Pulmonary artery endothelial cell (primary cell): ENCODE data around the gene STUB1. TPM values are rescaled to one million over a fixed set of nuclear protein-coding genes. Genes with fewer than 3 reads are reported as not detected.

Source experiments
- DNase-seq: peaks from one replicate; pipeline ENCODE4 v3.0.0-alpha.2; 2011; ENCODE audit warnings: low read depth, low spot score
- total RNA-seq: library from RNA; depleted of rRNA; stranded (reverse); fragments of >200 nt; gene quantifications from 2 replicates; pipeline ENCODE4 v1.2.3, GENCODE V29; 2014

The STUB1 gene
- total RNA-seq, 1 donor from 2014 or later, result 146 TPM

- DNase-seq, result no peak
These were observed 35.7 kb upstream of the STUB1 start for GRCh38 chr16:644556-644955.

- DNase-seq, result no peak
These were observed 34.1 kb upstream of the STUB1 start for GRCh38 chr16:645852-646678.

GRCh38 chr16:646679-647172 lies 33.5 kb upstream of the STUB1 start:
- no peak for DNase-seq

GRCh38 chr16:647173-647902 lies 32.9 kb upstream of the STUB1 start:
- no peak for DNase-seq

GRCh38 chr16:648071-648780 lies 32.0 kb upstream of the STUB1 start:
- no peak for DNase-seq

DNA sequence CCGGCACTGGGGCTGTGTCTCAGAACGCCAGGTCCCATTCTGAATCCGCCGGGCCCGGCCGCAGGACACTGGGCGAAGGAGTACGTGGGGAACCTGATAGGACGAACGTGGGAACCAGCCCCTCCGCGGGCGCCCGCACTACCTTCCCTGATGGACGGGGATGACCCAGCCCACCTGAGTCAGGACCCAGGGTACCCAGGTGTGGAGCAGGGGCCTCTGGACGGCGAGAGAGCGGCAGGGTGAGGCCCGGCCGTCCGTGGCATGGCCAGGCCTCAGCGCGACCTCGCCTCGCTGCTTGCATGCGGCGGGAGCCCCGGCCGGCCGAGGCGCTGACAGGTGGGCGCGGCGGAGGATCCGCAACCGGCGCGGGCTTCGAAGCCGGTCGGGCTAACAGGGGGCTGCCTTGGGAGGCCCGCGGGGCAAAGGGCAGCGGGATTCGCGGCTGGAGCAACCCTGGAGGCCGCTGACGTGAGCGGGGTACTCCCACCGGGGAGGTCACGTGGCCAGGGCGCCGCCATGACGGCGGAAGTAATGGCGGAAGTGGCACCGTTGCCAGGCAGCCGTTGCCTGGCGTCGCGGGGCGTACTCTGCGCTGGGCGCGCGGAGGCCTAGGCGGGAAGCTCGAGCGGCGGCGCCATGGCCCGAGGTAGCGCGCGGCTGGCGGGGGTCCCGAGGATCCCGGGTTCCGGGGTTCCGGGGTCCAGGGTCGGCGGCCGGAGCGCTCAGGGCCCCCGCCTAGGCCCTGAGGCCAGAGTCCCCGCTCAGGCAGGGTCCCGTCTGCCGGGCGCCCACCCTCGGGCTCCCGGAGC lies 31.2 kb upstream of the STUB1 start, which contains the start of gene WDR90:
TSS of gene WDR90 (plus strand) at position 585 of the 809 bp plus-strand sequence. CDS start at position 637, 52 bp downstream.
- peak; percentile 67 for DNase-seq

- DNase-seq, result no peak
These were observed 30.6 kb upstream of the STUB1 start for GRCh38 chr16:649631-650030.

DNA sequence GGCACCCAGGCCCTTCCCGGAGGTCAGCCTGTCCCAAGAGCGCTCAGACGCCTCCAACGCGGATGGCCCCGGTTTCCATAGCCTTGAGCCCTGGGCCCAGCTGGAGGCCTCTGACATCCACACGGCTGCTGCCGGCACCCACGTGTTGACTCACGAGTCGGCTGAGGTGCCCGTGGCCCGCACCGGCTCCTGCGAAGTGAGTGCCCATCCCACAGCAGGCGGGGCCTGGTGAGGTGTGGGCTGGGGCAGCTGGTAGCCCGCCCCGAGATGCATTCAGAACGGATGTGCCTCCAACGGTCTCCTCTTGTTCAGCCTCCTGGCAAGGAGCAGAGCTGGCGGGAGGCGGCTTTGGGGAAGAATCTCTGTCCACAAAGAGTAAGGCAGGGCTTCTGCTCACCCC lies 28.4 kb upstream of the STUB1 start:
- no peak for DNase-seq

DNA sequence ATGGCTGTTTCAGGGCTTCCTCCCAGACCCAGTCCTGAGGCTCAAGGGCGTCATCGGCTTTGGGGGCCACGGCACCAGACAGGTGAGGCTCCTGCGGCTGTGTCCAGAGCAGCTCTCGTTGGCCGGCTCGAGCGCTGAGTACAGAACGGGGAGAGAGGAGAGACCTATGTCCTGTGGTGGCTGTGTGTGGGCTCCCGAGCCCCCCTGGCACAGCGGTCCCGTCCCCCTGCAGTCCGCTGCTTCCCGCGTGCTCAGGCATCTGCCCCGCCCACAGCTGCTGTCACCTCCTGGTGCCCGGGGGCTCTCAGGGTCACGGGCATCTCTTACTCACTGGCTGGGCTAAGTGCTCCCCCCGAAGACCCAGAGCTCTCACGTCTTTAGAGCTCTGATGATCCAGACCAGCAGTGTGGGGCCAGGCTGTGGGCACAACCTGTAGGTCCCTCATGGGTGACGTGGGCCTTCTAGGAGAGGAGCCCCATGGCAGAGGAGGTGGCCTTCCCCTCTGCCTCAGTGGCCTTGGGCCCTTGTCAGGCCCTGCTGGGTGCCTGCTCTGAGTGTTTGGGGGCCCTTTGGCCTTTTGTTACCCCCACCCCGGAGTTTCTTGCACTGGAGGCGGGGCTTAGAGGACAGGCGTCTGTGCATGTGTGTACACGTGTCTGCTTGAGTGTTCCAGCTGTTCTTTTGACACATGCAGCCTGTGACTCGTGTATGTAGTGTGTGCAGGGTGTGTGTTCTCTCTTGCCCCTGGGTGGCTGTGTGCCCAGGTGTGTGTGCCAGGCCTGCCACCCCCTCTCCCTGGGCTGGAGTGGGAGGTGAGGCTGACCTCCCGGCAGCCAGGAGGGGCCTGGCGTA lies 27.5 kb upstream of the STUB1 start:
- DNase-seq, result no peak

DNA sequence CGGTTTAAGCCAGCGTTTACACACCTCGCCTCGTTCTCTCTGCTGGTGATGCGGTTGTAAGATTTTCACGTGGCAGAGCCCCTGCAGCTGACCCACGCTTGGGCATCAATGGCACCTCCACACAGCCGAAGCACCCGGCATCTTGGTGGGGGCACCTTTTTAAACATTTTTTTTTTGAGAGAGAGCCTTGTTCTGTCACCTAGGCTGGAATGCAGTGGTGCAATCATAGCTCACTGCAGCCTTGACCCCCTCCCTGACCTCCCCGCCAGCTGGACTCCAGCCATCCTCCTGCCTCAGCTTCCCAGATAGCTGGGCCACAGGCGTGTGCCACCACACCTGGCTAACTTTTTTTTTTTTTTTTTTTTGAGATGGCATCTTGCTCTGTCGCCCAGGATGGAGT lies 26.2 kb upstream of the STUB1 start:
- DNase-seq, result no peak

GRCh38 chr16:657487-657886 lies 22.7 kb upstream of the STUB1 start:
- DNase-seq, result no peak

DNA sequence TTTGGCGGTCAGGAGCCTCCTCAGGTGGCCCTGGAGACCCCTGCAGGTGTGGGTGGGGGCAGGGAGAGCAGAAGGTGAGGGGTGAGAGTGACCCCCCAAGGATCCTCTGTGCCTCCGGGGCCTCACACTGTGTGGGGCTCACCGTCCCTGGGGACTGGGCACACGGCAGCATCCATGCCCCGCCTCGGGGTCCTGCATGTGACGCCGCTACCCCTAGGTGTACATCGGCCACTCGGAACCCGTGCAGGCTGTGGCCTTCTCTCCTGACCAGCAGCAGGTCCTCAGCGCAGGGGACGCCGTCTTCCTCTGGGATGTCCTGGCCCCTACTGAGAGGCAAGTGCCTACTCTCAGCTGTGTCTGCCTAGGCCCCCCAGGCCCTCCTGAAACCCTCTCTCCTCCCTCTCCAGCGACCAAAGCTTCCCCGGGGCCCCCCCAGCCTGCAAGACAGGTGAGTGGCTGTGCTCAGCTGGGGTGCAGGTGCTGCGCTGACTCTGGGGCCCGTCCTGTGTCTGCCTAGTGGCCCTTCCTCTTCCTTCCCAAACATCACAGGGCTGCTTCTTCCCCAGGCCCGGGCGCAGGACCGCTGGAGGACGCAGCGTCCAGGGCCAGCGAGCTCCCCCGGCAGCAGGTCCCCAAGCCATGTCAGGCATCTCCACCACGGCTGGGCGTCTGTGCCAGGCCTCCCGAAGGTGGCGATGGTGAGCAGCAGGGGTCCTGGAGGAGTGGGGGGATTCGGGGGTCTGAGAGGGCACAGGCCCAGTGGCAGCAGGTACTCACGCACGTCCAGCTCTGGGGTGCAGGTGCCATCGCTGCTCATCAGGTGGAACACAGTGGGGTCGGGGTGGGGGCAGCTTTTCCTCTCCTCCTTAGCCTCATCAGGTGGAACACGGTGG lies 21.3 kb upstream of the STUB1 start:
- no peak for DNase-seq

GRCh38 chr16:659618-660017 lies 20.6 kb upstream of the STUB1 start:
- DNase-seq, result no peak

DNA sequence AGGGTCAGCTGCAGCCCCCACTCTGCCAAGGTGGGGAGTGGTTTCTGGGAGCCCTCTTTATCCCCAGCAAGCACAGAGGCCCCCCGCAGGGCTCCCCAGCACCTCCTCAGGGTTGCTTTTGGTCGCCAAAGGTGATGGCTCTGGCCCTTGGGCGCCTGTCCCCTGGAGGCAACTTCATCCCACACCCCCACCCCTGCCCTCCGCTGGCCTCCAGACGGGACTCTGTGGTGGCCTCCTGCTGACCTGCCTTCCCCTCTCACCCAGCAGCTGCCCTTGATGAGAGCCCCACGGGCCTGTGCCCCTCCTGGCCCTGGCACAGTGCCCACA lies 20.1 kb upstream of the STUB1 start:
- no peak for DNase-seq

DNA sequence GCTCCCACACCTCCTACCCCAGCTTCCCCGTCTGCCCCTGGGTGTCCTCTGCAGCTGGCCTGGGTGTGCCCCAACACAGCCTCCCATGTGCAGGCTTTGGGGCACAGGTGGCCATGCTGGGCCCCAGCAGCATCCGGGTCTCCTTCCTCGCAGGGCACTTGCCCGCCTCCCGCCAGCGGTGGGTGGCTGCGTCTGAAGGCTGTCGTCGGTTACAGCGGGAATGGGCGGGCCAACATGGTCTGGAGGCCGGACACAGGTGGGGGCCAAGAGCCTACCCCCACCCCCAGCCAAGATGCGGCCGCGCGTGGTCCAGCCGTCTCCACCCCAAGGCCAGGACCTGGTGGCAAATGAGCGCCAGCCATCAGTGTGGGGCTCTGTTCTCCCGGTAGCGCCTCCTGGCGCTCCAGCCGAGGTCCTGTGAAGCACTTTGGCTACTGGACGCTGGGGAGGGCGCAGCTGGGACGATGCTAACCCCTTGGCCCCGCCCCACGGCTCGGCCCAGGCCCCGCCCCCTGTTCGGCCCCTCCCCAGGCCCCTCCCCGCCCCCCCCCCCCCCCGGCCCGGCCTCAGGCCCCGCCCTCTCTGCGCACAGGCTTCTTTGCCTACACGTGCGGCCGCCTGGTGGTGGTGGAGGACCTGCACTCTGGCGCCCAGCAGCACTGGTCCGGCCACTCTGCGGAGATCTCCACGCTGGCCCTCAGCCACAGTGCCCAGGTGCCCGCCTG lies 19.6 kb upstream of the STUB1 start:
- DNase-seq, result peak; percentile 70

DNA sequence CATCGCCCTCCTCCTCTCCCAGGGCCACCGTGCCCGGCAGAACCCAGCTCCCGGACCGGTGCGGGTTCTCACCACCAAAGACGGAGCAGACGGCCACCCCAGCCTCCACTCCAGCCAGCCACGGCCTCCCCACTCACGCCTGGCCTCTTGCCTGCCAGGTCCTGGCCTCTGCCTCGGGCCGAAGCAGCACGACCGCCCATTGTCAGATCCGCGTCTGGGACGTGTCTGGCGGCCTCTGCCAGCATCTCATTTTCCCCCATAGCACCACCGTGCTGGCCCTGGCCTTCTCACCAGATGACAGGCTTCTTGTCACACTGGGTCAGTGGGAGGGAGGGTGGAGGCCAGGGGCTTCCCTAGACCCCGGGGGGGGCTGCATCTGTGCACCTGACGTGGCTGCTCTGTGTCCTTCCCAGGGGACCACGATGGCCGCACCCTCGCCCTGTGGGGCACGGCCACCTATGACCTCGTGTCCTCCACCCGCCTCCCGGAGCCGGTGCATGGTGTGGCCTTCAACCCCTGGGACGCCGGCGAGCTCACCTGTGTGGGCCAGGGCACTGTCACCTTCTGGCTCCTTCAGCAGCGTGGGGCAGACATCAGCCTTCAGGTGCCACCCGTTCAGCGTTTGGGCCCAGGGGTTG lies 18.9 kb upstream of the STUB1 start:
- no peak for DNase-seq

- no peak for DNase-seq
These were observed 18.1 kb upstream of the STUB1 start for GRCh38 chr16:662095-662494.

DNA sequence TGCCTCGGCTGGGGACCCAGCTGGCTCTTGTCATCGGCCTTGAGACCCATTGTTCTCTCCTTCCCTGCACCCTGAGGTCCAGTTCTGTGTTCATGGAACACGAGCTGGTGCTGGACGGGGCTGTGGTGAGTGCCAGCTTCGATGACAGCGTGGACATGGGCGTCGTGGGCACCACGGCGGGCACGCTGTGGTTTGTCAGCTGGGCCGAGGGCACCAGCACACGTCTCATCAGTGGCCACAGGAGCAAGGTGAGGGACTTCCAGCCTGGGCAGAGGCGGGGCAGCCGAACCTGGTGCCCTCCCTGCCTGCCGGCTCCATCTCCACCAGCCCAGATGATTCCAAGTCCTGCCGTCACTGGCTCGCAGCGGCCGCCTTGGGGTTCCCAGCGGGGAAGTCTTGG lies 17.6 kb upstream of the STUB1 start:
- DNase-seq, result no peak
